SK-MEL-5 (cell line): ENCODE measurements around the gene SLC38A3. TPM values are rescaled to one million over a fixed set of nuclear protein-coding genes. Genes with fewer than 3 reads are reported as not detected.
"Not testable (repeated sequence)": the region's sequence is repeated elsewhere in the genome, so short reads cannot be mapped to it uniquely, and the experiment has no call there.

Experiments used
- DNase-seq: peaks from one replicate; pipeline ENCODE4 v3.0.0-alpha.2; 2016; ENCODE audit warnings: low read depth, low spot score
- in situ Hi-C: cut with HindIII; loops from 2 replicates; pipeline ENCODE4 v1.10.0; 2016; ENCODE audit warnings: low sequenced_read_pairs, high pct_unique_total_duplicates, low pct_unique_long_range_greater_than_20kb
- total RNA-seq: library from RNA; depleted of rRNA; stranded (reverse); fragments of >200 nt; shearing (Covaris generic); gene quantifications from 2 replicates; pipeline ENCODE4 v1.2.3, GENCODE V29; 2014

SLC38A3 gene
- total RNA-seq, 1 experiment from 2014 or later: 0.42 TPM

DNA sequence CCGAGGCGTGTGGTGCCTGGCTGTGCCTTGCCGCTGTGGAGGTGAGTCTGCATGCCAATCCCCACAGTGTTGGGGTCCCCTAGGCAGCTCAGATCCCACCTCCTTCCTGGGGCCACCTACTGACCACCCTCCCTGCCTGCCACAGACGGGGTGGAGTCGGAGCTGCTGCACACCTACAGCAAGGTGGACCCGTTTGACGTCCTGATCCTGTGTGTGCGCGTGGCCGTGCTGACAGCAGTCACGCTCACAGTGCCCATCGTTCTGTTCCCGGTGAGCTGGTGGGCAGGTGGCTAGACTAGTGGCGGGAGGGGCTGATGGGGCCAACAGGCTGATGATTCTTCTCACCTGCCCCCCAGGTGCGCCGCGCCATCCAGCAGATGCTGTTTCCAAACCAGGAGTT is 13.4 kb downstream of the SLC38A3 start:
- no peak for DNase-seq
- in situ Hi-C loops: no loop called here

DNA sequence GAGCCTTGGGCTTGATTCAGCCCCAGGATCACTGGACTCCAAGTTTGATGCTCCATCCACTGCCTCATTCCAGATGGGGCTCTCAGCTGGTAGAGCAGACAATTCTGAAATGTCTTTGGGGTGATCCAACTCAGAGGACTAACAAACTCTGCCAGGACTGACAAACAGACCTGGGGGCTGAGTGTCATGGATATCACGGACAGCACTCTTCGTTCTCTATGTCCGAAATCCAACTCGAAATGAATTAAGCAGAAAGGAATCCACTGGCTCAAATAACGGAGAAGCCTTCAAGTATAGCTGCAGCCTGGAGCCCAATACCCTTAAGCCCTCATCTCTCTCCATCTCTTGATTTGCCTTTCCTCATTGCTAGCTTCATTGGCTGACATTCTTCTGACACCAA is 14.2 kb downstream of the SLC38A3 start:
- in situ Hi-C loops: no loop called here
- no peak for DNase-seq

DNA sequence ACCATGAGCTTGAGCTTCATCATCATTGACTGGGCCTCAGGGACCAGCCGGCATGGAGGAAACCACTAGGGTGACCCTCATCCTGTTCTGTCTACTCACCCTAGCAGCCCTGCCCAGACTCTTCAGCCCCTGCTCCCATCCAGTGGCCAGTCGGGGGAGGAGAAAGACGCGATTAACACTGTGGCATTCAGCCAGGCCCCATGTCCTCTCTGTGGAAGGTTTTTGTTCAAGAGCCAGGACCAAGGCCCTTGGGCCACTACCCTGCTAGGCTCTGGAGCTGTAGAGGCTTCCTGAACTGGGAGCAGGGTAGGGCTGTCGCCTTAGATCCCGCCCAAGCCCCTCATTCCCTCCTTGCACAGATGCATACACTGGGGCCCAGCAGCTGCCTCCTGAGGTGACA is 15.0 kb downstream of the SLC38A3 start:
- DNase-seq: no peak
- in situ Hi-C loops: no loop called here

DNA sequence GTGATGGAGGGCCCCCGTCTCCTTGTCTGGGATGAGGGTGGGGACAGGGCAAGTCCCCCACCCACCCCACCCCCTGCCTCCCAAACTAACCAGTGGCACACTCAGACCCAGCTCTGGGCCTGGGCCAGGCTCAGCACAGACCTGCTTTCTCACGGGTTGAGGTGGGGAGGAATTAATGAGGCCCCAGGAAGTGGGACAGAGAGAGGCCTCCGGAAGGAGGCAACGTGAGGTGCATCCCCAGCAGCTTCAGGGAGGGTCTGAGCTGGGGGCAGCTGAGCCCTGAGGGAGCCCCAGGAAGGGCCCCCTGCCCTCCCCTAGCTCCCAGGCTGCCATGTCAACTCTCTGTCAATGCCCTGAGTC is 16.0 kb downstream of the SLC38A3 start:
- in situ Hi-C loops: no loop called here
- DNase-seq: no peak

DNA sequence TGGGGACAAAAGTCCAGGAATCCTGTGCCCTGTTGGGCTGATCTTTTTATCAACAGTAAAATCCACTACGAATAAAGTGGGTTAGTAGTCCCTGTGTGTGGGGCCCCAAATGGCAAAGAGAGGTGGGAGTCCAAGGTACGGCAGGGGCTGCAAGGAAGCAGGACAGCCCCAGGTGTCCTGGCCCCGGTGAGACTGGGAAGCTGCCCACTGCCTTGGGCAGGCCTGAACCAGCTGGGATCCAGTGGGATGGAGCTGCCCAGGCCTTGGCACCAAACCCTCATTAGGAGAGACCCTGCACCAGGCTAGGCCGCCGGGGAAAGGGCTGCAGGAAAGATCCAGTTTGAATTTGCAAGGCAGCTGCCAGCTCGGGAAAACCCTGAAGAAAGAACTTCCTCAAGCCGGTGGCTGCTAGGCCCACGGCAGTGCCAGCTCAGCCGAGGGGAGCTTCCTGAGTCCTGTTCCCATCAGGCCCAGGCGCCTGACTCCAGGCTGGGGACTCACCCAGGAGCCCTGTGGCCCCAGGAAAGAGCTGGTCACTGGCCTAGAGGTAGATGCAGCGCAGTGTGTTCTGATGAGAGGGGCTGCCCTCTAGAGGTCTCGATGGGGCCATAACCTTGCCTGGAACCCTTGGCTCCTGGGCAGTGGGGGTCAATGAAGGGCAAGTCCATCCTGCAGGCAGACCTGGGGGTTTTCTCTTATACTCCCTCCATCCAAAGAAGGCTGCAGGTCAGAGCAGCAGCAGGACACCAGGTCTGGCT is 16.5 kb downstream of the SLC38A3 start:
- in situ Hi-C loops: no loop called here
- DNase-seq: no peak

DNA sequence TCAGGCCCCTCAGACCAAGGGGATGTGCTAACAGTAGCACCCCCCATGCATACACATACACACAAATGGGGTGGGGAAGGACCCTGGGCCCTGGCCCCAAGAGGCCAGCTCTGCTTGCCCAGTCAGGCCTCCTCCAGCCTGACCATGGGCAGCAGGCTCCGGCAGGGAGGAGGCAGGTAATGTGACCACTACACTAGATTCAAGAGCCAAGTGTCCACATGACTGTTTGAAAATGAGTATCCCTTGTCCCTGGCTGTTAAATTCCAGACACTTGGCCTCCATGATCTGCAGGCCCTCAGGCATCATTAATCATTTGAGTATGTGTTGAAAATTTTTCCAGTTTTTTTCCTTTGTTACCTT is 17.1 kb downstream of the SLC38A3 start:
- DNase-seq: no peak
- in situ Hi-C loops: no loop called here

DNA sequence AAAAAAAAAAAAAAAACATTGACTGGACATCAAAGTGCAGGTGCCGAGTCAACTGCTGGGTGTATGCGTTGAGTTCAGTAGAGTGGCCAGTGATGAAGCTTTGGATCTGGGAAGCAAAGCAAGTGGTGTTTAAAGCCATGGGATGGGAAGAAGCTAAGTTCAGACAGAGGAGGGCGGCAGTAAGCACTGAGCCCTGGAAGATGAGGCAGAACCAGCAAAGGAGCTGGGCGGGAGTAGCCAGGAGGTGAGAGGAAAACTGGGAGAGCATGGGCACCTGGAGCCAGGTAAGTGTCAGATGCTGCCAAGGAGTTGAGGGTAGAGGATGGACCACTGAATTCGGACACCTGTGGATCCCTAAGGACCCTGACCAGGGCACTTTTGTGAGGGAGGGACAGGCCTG is 19.6 kb downstream of the SLC38A3 start:
- no peak for DNase-seq
- in situ Hi-C loops: no loop called here

DNA sequence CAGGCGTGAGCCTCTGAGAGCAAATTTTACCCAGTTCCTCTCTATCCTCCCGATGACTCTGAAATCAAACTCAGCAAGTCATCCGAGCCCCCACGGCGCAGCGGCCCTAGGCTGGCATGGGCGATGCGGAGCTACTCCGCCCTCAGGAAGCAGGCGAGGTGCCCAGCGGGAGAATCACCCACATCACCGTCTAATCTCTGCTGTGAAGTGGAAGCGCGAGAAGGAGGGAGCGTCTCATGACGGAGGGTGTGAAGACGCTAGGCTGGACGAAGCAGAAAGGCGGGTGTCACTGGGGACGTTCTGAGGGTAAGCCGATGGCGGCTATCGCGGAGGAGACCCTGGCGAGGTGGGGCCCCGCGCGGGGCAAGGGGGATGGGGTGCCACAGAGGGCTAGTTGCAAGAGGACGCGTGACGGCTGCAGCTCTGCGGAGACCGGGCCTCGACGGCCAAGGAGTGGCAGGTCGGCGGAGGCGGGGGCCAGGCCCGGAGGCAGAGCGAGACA is 21.9 kb downstream of the SLC38A3 start:
- peak; percentile 34 for DNase-seq
- in situ Hi-C loops: no loop called here

DNA sequence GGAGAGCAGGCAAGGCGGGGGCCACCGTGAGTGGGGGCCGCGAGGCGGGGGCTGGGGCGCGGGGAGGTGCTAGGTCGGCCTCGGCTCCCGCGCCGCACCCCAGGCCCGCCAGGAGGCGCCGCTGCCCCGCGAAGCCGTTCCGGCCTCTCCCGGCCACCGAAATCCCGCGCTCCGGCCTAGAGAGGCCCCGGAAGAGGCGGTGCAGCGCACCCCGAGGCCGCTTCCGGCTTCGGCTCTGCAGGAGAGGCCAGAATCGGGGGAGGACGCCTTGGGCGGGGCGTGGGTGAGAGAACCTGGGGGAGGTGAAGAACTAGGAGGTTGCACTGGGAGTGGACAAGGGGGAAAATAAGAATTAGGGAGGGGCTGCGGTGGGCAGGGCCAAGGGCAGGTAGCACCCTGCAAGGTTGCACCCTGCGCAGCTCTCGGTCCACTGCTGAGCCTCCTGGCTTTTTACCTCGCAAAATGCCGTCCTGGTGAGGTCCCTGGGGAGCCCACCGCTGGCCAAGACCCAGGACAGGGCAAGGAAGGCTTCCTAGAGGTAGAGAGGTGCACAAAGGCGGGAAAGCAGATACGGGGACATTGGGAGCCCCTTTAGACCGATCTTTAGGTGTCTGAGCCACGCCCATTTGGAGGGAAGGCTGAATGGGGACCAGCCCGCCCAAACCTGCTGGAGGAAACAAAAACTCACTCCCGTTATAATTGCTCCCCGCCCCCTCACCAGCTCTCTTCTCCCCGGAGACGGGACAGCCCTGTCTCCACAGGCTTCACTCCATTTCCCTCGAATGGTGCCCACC is 22.5 kb downstream of the SLC38A3 start:
- in situ Hi-C loops: no loop called here
- peak; percentile 87 for DNase-seq

DNA sequence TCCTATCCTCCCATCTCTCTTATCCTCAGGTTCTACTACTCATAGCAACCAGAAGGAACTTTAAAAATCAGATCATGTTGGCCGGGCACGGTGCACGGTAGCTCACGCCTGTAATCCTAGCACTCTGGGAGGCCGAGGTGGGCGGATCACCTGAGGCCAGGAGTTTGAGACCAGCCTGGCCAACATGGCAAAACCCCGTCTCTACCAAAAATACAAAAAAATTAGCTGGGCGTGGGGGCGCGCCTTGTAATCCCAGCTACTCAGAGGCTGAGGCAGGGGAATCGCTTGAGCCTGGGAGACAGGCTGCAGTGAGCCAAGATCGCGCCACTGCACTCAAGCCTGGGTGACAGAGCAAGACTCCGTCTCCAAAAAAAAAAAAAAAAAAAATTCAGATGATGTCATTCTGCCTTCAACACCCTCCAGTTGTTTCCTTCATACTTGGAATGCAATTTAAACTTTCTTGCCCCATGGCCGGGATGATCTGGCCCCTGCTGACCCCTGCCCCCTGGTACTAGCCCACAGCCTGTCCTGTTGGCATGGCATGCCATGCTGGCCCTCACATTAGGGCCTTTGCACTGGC is 23.2 kb downstream of the SLC38A3 start:
- in situ Hi-C loops, DNase-seq: not testable (repeated sequence)

DNA sequence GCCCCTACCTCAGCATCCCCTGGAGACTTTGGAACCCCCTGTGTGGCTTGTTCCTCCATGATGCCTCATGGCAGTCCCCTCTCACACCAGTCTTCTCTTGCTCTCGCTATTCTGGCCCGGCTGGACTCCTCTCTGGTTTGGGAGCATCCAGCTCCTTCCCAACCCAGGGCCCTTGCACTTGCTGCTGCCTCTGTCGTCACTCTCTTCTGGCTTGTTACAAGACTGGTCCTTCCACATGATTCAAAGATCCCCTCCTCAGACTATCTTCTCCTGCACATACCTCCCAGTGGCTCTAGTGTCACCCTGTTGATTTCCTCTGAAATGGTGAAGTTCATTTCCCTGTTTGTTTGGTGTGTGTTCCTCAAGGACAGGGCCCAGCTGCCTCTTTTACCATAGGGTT is 24.4 kb downstream of the SLC38A3 start:
- no peak for DNase-seq
- in situ Hi-C loops: no loop called here

DNA sequence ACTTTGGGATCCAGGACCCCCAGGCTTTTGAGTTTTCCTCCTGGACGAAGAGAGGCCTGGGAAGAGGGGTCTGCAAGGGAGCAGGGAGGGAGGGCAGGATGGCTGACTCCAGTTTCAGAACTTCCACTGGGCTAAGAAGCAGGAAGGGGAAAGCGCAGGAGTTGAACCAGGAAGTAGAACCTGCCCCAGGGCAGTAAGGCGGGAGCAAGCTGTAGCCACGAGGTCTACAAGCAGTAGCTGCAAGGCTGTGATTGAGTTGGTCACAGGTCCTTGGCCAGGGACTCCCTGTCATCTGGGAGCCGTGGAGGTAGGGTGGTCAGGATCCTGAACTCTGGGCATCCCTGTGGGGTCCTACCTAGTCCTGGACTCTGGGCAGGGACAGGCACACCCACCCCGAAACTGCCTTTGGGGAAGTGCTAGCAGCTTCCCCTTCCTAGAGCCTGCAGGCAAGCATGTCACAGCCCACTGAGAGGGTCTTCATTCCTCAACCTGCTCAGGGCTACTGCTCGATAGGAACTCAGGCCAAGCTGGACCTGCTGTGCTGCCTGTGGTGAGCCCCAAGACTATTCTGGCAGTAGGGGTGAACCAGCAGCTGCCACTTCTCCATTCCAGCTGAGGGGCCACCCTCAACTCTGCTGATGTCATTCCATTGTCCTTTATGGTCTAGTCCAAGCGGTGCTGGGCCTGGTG is 25.2 kb downstream of the SLC38A3 start:
- in situ Hi-C loops: no loop called here
- DNase-seq: no peak

DNA sequence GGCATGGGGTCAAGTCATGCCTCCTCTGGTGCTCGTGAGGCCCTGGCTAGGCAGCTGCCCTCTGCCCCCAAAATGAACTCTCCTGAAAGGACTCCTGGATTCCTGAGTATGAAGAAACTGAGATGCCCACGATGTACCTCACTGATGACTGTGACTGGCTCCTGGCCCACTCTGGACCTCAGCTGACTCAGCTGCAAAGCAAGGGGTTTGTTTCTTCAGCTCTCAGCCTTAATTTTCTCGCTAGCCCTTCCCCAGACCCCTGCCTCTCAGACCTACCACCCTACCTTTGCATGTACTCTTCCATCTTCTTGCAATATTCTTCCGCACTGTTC is 25.7 kb downstream of the SLC38A3 start:
- in situ Hi-C loops: no loop called here
- DNase-seq: no peak

DNA sequence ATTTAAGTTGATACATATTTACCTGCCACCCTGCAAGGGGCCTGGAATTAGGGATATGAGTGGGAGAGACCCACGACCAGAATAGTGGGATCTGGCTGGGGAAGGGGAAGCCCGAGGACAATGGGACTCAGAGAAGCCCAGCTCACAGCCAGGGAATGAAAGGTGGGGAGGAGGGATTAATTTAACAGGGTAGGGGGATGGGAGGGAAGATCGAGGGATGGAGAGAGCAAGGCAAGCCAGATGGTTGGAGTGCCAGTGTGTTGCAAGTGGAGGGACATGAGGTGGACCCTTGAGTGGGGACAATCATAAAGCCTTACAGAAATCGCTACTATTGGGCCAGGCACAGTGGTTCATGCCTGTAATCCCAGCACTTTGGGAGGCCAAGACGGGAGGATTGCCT is 26.5 kb downstream of the SLC38A3 start:
- DNase-seq: no peak
- in situ Hi-C loops: no loop called here

DNA sequence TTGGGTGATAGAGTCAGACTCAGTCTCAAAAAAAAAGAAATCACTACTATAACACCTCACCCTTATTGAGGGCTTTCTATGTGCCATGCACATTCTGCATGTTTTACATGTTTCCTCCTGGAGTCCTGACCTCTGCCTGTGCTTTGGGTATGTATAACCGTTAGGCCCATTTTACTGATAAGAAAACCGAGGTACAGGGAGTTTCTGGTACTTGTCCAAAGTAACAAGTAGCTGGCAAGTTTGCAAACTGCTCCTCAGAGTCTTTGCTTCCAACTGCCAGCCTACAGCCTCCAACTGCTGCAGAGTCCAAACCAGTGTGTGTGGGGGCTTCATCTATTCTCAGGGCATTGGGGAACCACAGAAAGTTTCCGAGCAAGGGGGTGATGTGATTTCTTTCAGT is 27.2 kb downstream of the SLC38A3 start:
- no peak for DNase-seq
- in situ Hi-C loops: no loop called here

DNA sequence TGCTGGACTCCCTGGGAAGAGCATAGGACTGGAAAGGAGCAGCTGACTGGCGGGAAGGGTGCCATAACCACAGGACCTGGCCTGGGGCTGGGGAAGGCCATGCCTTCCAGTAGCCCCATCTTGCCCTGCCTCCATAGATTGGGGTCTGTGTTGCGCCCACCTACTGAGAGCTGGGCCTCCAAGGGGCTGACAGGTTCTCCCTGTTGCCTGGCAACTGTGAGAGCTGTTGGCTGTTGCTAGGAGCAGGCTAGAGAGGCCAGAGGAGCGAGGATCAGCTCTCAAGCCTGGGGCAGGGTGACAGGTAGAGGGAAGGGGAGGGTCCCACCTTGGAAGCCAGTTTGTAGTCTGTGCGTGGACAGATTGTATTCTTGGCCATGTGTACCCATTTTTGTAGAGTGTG is 28.1 kb downstream of the SLC38A3 start:
- DNase-seq: no peak
- in situ Hi-C loops: no loop called here

DNA sequence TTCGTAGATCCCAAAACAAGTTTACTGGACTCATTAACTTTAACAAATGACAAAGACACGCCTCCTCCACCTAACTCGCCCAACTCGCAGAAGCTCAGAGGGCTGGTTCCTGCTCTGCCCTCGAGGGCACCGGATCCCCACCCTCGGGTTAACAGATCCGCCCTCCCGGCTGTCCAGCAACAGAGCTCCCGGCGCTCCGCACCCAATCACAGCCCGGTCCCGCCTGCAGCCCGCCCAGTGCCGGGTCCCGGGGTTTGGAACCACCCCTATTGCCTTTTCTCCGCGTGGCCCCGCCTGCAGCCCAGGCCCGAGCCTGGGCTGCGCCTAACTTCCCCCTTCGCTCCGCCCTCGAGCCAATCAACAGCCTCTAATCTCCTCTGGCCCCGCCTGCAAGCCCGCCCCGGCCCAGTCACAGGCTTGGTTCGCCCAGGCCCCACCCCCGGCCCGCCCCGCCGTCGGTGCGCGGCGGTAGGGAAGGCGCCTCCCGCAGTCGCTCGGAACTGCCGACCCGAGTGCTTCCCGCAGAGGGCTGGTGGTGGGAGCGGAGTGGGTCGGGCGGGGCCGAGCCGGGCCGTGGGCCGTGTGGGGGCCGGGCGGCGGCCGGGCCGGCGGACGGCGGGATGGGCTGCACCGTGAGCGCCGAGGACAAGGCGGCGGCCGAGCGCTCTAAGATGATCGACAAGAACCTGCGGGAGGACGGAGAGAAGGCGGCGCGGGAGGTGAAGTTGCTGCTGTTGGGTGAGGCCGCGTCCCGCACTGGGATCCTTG is 30.8 kb downstream of the SLC38A3 start, which contains the start of gene GNAI2:
Gene GNAI2, plus strand, starts transcription at position 489 of the 768 bp plus-strand sequence. Its CDS starts 132 bp downstream, at position 621.
- DNase-seq: peak; percentile 98
- in situ Hi-C loops: no loop called here
